ENCODE data around the gene IFNGR1.

IFNGR1 gene

GRCh38 chr6:137248702-137249101 is 29.5 kb upstream of the IFNGR1 start:
- Histone ChIP-seq H3F3A (ENCODE audit: control insufficient read depth, insufficient read depth) (no peaks in the 10 kb centered on the region), H3K27me3 (ENCODE audit: control insufficient read depth, low read length) (no peaks in the 10 kb centered on the region), H3K79me2 (ENCODE audit: control insufficient read depth, low read length) (no peaks in the 10 kb centered on the region), H3K36me3 (ENCODE audit: control insufficient read depth, low read length) (peaks cover 3% of the 10 kb centered on the region; the same call in 1 of the 2 replicates), H3K4me3 (ENCODE audit: low read length) (no peak overlapping the region), H3K27ac (ENCODE audit: low read depth, low read length) (no peak overlapping the region), H3K4me2 (ENCODE audit: low read length) (0 out of 2 replicates have a peak overlapping the region, but pooled peaks have one; percentile 12), H4K20me1 (ENCODE audit: control insufficient read depth, insufficient read depth, low read depth, low read length) (no peaks in the 10 kb centered on the region), H3K4me1 (ENCODE audit: control insufficient read depth, low read length) (peaks cover 9% of the 10 kb centered on the region), H3K9me2 (replicated peaks; ENCODE audit: control insufficient read depth, low read length) (no peaks in the 10 kb centered on the region), H3K9me3 (ENCODE audit: control insufficient read depth, insufficient read depth, low read length) (peaks cover 8% of the 10 kb centered on the region; the same call in 1 of the 2 replicates)
- no peak for TF ChIP-seq CTCF (IDR thresholded peaks at IDR 0.05; ENCODE audit: low read depth, low read length, poor library complexity, severe bottlenecking)
- TF ChIP-seq EZH2phosphoT487 (IDR thresholded peaks at IDR 0.05; ENCODE audit: borderline replicate concordance, low read length) = no peak

- Histone ChIP-seq H3K4me3 (ENCODE audit: low read length) (no peak overlapping the region), H3K27me3 (ENCODE audit: control insufficient read depth, low read length) (no peaks in the 10 kb centered on the region), H3K36me3 (ENCODE audit: control insufficient read depth, low read length) (peaks cover 3% of the 10 kb centered on the region; the same call in 1 of the 2 replicates), H3K4me1 (ENCODE audit: control insufficient read depth, low read length) (peaks cover 9% of the 10 kb centered on the region), H3K9me2 (replicated peaks; ENCODE audit: control insufficient read depth, low read length) (no peaks in the 10 kb centered on the region), H3F3A (ENCODE audit: control insufficient read depth, insufficient read depth) (no peaks in the 10 kb centered on the region), H3K9me3 (ENCODE audit: control insufficient read depth, insufficient read depth, low read length) (peaks cover 8% of the 10 kb centered on the region; the same call in 1 of the 2 replicates), H3K4me2 (ENCODE audit: low read length) (no peak overlapping the region), H3K27ac (ENCODE audit: low read depth, low read length) (no peak overlapping the region), H4K20me1 (ENCODE audit: control insufficient read depth, insufficient read depth, low read depth, low read length) (no peaks in the 10 kb centered on the region), H3K79me2 (ENCODE audit: control insufficient read depth, low read length) (no peaks in the 10 kb centered on the region)
- no peak for TF ChIP-seq EZH2phosphoT487 (IDR thresholded peaks at IDR 0.05; ENCODE audit: borderline replicate concordance, low read length)
- TF ChIP-seq CTCF (IDR thresholded peaks at IDR 0.05; ENCODE audit: low read depth, low read length, poor library complexity, severe bottlenecking) = no peak
Observed at GRCh38 chr6:137247724-137248123, 28.5 kb upstream of the IFNGR1 start.

GRCh38 chr6:137246791-137247202 is 27.6 kb upstream of the IFNGR1 start:
- Histone ChIP-seq H3K27me3 (ENCODE audit: control insufficient read depth, low read length) (no peaks in the 10 kb centered on the region), H3K4me2 (ENCODE audit: low read length) (no peak overlapping the region), H3K27ac (ENCODE audit: low read depth, low read length) (no peak overlapping the region), H3F3A (ENCODE audit: control insufficient read depth, insufficient read depth) (no peaks in the 10 kb centered on the region), H3K4me3 (ENCODE audit: low read length) (no peak overlapping the region), H3K9me2 (replicated peaks; ENCODE audit: control insufficient read depth, low read length) (no peaks in the 10 kb centered on the region), H3K79me2 (ENCODE audit: control insufficient read depth, low read length) (no peaks in the 10 kb centered on the region), H3K9me3 (ENCODE audit: control insufficient read depth, insufficient read depth, low read length) (peaks cover 8% of the 10 kb centered on the region; the same call in 1 of the 2 replicates), H4K20me1 (ENCODE audit: control insufficient read depth, insufficient read depth, low read depth, low read length) (no peaks in the 10 kb centered on the region), H3K4me1 (ENCODE audit: control insufficient read depth, low read length) (peaks cover 9% of the 10 kb centered on the region), H3K36me3 (ENCODE audit: control insufficient read depth, low read length) (peaks cover 3% of the 10 kb centered on the region; the same call in 1 of the 2 replicates)
- TF ChIP-seq EZH2phosphoT487 (IDR thresholded peaks at IDR 0.05; ENCODE audit: borderline replicate concordance, low read length) (no peak), CTCF (IDR thresholded peaks at IDR 0.05; ENCODE audit: low read depth, low read length, poor library complexity, severe bottlenecking) (no peak)

All from DOHH2 (cell line).